Brain microvascular endothelial cell (primary cell): ENCODE data around the gene GPR62.
A peak's percentile ranks its signal among the peaks of the same experiment; 100 is the strongest.

ENCODE experiments used
- DNase-seq: peaks from one replicate; pipeline ENCODE4 v3.0.0-alpha.2; 2020
- H3K27ac ChIP-seq: fragments of 250-450 bp; sonication (Bioruptor Pico); 2 replicates; pipeline ENCODE4 v1.5.1; 2020; ENCODE audit warnings: mild to moderate bottlenecking, moderate library complexity
- H3K27me3 ChIP-seq: fragments of 250-450 bp; sonication (Bioruptor Pico); replicated peaks from 2 replicates; pipeline ENCODE4 v1.5.1; 2020; ENCODE audit warnings: mild to moderate bottlenecking
- H3K36me3 ChIP-seq: fragments of 250-450 bp; sonication (Bioruptor Pico); replicated peaks from 2 replicates; pipeline ENCODE4 v1.5.1; 2020; ENCODE audit warnings: mild to moderate bottlenecking
- H3K4me3 ChIP-seq: 2 replicates; pipeline ENCODE4 v1.5.1; 2011; ENCODE audit warnings: low read depth, mild to moderate bottlenecking, control low read depth, low read length, moderate library complexity
- in situ Hi-C: cut with HindIII; loops from 2 replicates; pipeline ENCODE4 v1.10.0; 2017; ENCODE audit warnings: low sequenced_read_pairs, low pct_ligation_motif_present
- TF ChIP-seq, protein P1 (sequence below): IDR thresholded peaks from 2 replicates; pipeline ENCODE4 v1.5.1; 2011; ENCODE audit warnings: low read depth, mild to moderate bottlenecking, moderate library complexity, low read length, control low read depth, inconsistent platforms; ENCODE audit errors: missing control alignments

Gene GPR62

DNA sequence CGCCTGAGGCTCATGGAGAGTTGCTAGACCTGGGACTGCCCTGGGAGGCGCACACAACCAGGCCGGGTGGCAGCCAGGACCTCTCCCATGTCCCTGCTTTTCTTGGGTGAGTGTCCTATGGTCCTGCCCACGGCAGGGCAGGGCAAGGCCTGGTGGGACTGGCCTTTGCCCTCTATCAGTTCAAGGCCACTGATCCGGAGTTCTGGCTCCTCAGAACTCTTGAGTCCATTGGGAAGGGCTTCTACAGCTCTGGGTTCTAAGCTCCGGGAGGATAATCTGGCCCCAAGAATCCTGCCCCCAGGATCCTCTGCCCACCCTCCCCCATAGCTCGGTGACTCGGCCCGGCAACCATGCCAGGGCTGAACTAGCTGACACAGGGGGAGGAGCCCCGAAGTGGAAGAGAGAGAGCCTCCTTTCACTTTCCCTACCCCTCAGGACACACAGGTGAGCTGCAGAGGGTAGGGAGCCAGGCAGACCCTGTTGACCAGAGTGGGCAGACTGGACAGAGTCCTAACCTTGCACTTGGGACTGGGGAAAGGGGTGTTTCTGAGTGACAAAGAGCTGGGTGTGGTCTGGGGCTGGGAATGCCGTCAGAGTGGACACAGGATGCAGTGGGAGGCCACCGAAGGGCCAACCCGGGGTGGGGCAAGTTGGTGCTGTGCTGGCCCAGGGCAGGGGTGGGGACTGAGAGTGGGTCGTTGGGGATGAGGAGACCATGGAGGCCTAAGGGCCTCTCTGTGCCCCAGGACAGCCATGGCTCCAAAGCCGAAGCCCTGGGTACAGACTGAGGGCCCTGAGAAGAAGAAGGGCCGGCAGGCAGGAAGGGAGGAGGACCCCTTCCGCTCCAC lies 12.4 kb upstream of the GPR62 start:
- H3K27ac ChIP-seq, result peak overlapping the region; percentile 66
- H3K36me3 ChIP-seq, result peaks cover under 1% of the 10 kb centered on the region
- in situ Hi-C loops, result no loop called here
- H3K4me3 ChIP-seq, result peak overlapping the region; percentile 57
- H3K27me3 ChIP-seq, result no peaks in the 10 kb centered on the region
- TF ChIP-seq, protein P1, sequence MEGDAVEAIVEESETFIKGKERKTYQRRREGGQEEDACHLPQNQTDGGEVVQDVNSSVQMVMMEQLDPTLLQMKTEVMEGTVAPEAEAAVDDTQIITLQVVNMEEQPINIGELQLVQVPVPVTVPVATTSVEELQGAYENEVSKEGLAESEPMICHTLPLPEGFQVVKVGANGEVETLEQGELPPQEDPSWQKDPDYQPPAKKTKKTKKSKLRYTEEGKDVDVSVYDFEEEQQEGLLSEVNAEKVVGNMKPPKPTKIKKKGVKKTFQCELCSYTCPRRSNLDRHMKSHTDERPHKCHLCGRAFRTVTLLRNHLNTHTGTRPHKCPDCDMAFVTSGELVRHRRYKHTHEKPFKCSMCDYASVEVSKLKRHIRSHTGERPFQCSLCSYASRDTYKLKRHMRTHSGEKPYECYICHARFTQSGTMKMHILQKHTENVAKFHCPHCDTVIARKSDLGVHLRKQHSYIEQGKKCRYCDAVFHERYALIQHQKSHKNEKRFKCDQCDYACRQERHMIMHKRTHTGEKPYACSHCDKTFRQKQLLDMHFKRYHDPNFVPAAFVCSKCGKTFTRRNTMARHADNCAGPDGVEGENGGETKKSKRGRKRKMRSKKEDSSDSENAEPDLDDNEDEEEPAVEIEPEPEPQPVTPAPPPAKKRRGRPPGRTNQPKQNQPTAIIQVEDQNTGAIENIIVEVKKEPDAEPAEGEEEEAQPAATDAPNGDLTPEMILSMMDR, result no peak
- peak; percentile 16 for DNase-seq

DNA sequence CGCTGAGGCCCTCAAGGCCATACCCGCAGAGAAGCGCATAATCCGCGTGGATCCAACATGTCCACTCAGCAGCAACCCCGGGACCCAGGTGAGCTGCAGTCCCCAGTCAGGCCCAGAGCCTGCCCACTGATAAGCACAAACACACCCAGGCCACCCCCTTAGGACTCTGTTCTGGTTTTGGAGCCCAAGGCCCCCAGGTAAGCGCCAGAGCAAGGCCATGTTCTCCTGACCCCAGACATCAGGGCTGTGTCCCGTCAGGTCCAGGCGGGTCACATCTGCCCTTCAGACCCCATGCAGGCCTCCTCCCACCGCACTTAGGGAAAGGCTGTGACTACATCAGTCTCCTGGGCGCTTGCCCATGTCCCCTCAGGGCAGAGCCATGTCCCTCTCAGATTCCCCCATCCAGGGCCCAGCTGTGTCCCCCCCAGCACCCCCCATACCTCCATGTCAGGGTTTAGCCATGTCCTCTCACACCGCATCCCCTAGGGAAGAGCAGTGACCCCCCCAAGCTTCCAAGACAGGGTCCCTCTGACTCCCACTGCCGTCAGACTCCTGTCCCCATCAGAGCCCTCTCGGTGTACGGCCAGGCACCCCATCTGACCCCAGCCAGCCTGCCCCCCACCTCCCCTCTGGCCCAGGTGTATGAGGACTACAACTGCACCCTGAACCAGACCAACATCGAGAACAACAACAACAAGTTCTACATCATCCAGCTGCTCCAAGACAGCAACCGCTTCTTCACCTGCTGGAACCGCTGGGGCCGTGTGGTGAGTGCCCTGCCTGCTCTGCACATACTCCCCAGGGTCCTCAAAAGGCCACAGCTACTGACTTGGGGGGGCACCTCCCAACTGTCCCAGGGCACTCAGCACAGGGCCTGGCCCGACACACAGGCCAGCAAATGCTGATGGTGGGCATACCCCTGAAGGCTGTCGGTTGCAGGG lies 11.5 kb upstream of the GPR62 start:
- in situ Hi-C loops, result no loop called here
- Histone ChIP-seq H3K27ac (no peak overlapping the region), H3K36me3 (no peaks in the 10 kb centered on the region), H3K4me3 (no peak overlapping the region), H3K27me3 (no peaks in the 10 kb centered on the region)
- no peak for DNase-seq
- TF ChIP-seq, protein P1, result no peak

DNA sequence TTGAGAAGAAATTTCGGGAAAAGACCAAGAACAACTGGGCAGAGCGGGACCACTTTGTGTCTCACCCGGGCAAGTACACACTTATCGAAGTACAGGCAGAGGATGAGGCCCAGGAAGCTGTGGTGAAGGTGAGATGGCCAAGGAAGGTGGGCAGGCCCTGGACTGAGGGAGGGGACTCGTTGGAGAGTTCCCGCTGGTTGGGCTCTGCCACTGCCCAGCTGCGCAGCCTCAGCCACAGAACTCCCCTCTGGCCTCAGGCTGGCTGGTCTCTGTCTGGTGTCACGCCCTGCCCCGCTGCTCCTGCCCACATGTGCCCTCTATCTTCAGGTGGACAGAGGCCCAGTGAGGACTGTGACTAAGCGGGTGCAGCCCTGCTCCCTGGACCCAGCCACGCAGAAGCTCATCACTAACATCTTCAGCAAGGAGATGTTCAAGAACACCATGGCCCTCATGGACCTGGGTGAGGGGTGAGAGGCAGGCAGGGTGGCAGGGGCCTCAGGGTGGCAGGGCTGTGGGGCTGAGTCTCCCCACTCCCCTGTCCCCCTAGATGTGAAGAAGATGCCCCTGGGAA lies 10.6 kb upstream of the GPR62 start:
- DNase-seq, result no peak
- H3K4me3 ChIP-seq, result no peak overlapping the region
- in situ Hi-C loops, result no loop called here
- H3K27me3 ChIP-seq, result no peaks in the 10 kb centered on the region
- no peaks in the 10 kb centered on the region for H3K36me3 ChIP-seq
- TF ChIP-seq, protein P1, result no peak
- no peak overlapping the region for H3K27ac ChIP-seq

DNA sequence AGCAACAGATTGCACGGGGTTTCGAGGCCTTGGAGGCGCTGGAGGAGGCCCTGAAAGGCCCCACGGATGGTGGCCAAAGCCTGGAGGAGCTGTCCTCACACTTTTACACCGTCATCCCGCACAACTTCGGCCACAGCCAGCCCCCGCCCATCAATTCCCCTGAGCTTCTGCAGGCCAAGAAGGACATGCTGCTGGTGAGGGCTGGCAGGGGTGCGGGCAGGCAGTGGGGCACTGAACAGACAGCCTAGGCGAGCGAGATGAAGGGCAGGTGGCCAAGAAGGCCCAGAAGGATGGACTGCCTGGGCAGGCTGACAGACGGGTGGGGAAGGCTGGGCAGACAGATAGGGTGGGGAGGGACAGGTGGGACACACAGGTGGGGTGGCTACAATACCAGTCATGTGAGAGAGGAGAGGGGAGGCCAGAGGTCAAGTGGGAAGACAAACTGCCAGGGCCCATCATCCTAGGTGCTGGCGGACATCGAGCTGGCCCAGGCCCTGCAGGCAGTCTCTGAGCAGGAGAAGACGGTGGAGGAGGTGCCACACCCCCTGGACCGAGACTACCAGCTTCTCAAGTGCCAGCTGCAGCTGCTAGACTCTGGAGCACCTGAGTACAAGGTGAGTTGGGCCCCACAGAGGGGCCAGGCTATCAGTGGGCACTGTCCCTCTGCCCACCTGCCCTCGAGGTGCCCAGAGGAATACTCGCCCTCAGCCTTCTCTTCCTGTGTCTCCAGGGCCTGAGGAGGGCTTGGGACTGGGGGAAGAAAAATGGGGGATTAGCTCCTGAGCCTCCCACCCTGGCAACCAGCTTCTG lies 9.9 kb upstream of the GPR62 start:
- TF ChIP-seq, protein P1, result no peak

More for the DNA sequence above, 9.9 kb upstream of the GPR62 start:
- Histone ChIP-seq H3K4me3 (no peak overlapping the region), H3K36me3 (no peaks in the 10 kb centered on the region), H3K27ac (no peak overlapping the region), H3K27me3 (no peaks in the 10 kb centered on the region)
- in situ Hi-C loops, result no loop called here
- no peak for DNase-seq
